ENCODE measurements around the gene COL10A1.

The COL10A1 gene

DNA sequence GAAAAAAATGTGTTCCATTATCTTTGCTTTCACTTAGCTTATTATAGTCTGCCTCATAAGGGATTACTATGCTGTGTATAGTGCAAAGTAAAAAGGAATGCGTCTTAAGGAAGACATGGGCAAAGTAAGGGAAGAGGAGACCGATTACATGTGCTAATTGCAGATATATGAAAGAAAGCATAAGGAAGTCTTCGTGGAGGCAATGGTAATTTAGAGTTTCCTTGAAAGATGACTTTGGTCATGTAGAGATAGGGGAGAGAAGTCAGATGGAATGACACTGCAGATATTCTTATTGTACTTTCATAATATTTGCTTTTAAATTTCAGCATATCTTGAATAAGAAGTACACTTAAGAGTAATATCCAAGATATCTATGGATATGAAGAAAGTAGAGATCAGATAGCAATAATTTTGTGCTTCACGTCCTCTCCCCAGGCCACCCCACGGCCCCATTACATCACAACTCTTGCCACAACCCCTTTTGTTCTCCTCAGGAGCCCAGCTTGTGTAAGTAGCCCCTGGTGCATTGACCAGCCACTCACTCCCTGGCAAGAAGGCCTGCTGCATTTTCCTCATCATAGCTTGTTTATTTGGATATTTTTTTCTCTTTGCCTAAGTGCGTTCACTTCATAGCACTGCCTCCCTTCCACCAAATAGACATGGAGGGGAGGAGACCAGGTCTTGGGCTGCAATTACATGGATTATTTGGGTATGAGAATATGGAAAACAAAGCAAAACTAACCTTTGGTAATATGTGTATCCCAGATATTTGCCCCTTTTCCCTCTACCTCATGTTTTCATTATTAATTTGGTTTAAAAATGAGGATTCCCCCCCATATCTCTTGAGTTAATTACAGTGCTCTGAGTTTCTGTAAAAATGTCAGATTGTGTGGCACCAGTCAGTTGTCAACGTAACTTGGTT lies 30.7 kb upstream of the COL10A1 start:
- H3K9ac ChIP-seq (ENCODE audit: low read depth, low read length): no peak overlapping the region

DNA sequence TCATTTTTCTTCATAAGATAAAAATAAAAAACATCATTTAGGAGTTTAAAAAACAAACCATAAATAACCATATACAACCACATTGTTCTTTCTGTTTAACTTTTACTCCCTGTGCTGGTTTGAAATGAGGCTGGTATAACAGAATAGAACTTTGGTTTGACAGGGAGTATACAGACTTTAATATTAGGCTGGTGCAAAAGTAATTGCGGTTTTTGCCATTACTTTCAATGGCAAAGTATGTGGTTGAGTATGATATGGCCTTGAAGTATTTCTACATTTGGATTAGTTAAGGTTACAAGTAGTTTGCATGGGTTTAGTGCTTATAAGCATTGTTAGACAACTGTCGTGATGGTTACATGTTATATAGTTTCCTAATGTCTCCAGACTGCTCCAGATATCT lies 29.0 kb upstream of the COL10A1 start:
- Histone ChIP-seq H3K9me3 (ENCODE audit: control insufficient read depth, insufficient read depth, low read length) (no peaks in the 10 kb centered on the region), H3K27me3 (ENCODE audit: control insufficient read depth, insufficient read depth, low read length) (no peaks in the 10 kb centered on the region), H3K4me1 (ENCODE audit: control insufficient read depth, insufficient read depth, low read length) (peaks cover 24% of the 10 kb centered on the region), H3K36me3 (ENCODE audit: control insufficient read depth, insufficient read depth, low read length) (no peaks in the 10 kb centered on the region), H3K27ac (ENCODE audit: low read depth, low read length) (no peak overlapping the region), H3K4me3 (ENCODE audit: low read depth, low read length) (no peak overlapping the region), H3K9ac (ENCODE audit: low read depth, low read length) (no peak overlapping the region)

More for the DNA sequence above, 30.7 kb upstream of the COL10A1 start:
- H3K27me3 ChIP-seq (ENCODE audit: control insufficient read depth, insufficient read depth, low read length): no peaks in the 10 kb centered on the region
- no peaks in the 10 kb centered on the region for H3K36me3 ChIP-seq (ENCODE audit: control insufficient read depth, insufficient read depth, low read length)
- H3K4me3 ChIP-seq (ENCODE audit: low read depth, low read length): no peak overlapping the region
- peaks cover 24% of the 10 kb centered on the region for H3K4me1 ChIP-seq (ENCODE audit: control insufficient read depth, insufficient read depth, low read length)
- H3K27ac ChIP-seq (ENCODE audit: low read depth, low read length): no peak overlapping the region
- H3K9me3 ChIP-seq (ENCODE audit: control insufficient read depth, insufficient read depth, low read length): no peaks in the 10 kb centered on the region

DNA sequence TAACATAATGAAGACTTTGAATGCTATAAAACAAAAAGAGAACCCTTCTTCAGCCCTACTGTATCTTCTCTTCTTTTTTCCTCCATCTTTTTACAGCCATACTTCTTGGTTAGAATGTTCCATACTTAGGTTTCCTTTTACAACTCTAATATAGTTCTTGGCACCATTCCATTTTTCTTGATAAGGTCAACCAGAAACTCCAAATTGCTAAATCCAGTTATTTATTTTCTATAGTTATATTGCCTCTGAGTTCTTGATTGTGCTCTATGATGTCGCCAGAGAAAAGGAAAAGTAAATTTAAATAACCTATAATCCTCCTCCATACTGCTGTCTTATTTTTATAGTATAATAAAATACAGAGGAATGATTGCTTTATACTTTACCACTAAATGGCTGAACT lies 26.7 kb upstream of the COL10A1 start:
- Histone ChIP-seq H3K27me3 (ENCODE audit: control insufficient read depth, insufficient read depth, low read length) (no peaks in the 10 kb centered on the region), H3K4me1 (ENCODE audit: control insufficient read depth, insufficient read depth, low read length) (peaks cover 6% of the 10 kb centered on the region; the same call in 1 of the 2 replicates), H3K4me3 (ENCODE audit: low read depth, low read length) (no peak overlapping the region), H3K9ac (ENCODE audit: low read depth, low read length) (no peak overlapping the region), H3K27ac (ENCODE audit: low read depth, low read length) (peak overlapping the region; percentile 2), H3K36me3 (ENCODE audit: control insufficient read depth, insufficient read depth, low read length) (no peaks in the 10 kb centered on the region), H3K9me3 (ENCODE audit: control insufficient read depth, insufficient read depth, low read length) (no peaks in the 10 kb centered on the region)

DNA sequence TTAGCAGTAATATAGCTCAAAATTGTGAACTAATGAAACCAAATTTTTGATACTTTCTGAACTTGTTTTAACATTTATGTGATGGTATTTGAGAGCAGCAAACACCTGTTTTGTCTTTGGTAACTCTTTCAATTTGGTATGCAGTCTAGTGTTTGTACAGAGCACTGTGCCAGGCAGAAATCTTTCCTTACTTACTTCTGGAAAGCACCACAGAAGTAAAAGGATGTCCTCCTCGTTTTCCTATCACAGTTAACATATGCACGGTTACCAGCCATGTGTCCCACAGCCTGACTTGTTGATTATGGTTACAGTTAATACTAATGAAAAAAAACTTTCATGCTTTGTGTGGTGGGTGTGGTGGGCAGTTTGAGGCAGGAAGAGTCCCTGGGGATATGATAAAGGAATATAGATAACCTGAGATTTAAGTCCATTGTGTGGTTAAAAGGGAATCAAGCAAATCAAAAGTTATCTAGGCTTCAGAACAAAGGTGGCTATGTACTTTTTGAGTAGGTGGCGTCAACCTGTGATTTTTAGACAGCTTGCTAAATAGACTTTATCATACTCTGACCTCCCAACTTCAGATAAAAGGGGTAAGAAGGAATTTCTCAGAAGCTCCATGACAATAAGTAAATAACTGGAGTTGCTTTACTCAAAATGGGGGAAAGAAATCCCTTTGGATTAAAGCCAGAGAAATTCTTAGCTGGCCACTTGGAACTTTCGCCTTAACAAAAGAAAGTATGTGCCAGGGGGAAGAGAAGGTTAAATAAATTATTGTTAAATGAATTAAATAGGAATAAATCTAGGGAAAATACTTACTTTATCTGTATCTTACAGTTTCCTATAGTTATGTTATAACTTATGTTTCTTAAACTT lies 20.1 kb upstream of the COL10A1 start:
- Histone ChIP-seq H3K4me1 (ENCODE audit: control insufficient read depth, insufficient read depth, low read length) (no peaks in the 10 kb centered on the region; the same call in 1 of the 2 replicates), H3K9me3 (ENCODE audit: control insufficient read depth, insufficient read depth, low read length) (no peaks in the 10 kb centered on the region), H3K27me3 (ENCODE audit: control insufficient read depth, insufficient read depth, low read length) (no peaks in the 10 kb centered on the region), H3K4me3 (ENCODE audit: low read depth, low read length) (no peak overlapping the region), H3K27ac (ENCODE audit: low read depth, low read length) (peak overlapping the region; percentile 46), H3K9ac (ENCODE audit: low read depth, low read length) (no peak overlapping the region), H3K36me3 (ENCODE audit: control insufficient read depth, insufficient read depth, low read length) (no peaks in the 10 kb centered on the region)

DNA sequence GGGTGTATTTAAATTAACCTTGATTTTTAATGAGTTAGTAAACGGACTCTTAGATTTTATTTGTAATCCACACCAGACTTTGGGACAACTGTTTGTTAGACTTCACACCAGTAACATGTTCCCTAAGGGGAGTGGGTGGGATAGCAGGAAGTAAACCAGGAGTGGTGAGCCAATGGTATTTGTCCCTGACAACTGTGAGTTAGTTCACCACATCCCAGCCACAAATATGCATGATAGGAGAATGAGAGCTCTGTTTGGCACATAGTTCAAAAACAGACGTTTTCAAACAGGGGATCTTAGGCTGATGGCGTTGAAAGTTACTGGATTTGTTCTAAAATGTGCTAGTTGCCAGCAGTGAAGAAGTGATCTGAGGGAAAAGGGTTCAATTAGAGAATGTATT lies 18.7 kb upstream of the COL10A1 start:
- no peak overlapping the region for H3K9ac ChIP-seq (ENCODE audit: low read depth, low read length)
- H3K36me3 ChIP-seq (ENCODE audit: control insufficient read depth, insufficient read depth, low read length): no peaks in the 10 kb centered on the region
- no peak overlapping the region for H3K4me3 ChIP-seq (ENCODE audit: low read depth, low read length)
- no peaks in the 10 kb centered on the region for H3K9me3 ChIP-seq (ENCODE audit: control insufficient read depth, insufficient read depth, low read length)
- peaks cover 2% of the 10 kb centered on the region; the same call in 1 of the 2 replicates for H3K4me1 ChIP-seq (ENCODE audit: control insufficient read depth, insufficient read depth, low read length)
- H3K27me3 ChIP-seq (ENCODE audit: control insufficient read depth, insufficient read depth, low read length): no peaks in the 10 kb centered on the region
- peak overlapping the region; percentile 1 for H3K27ac ChIP-seq (ENCODE audit: low read depth, low read length)

DNA sequence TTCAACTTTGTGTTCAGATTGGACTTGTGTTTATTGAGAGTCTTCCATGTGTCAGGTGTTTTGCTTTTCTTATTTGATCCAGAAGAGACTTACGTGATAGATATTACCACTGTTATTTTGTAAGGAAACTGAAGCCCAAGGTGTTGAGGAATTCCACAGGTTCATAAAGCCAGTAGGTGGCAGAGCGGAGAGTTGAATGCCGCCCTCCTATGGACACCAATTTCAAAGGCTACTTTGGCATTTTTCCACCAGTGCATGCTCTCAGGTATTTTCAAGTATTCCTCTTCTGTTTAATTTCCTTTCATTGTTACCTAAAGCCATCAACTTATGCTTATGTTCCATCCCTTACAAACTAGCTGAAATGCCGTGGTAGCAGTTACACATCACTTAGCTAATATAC lies 14.0 kb upstream of the COL10A1 start:
- H3K27ac ChIP-seq (ENCODE audit: low read depth, low read length): no peak overlapping the region
- no peaks in the 10 kb centered on the region for H3K27me3 ChIP-seq (ENCODE audit: control insufficient read depth, insufficient read depth, low read length)
- no peaks in the 10 kb centered on the region for H3K9me3 ChIP-seq (ENCODE audit: control insufficient read depth, insufficient read depth, low read length)
- no peak overlapping the region for H3K9ac ChIP-seq (ENCODE audit: low read depth, low read length)
- peaks cover 3% of the 10 kb centered on the region; the same call in 1 of the 2 replicates for H3K4me1 ChIP-seq (ENCODE audit: control insufficient read depth, insufficient read depth, low read length)
- no peak overlapping the region for H3K4me3 ChIP-seq (ENCODE audit: low read depth, low read length)
- no peaks in the 10 kb centered on the region for H3K36me3 ChIP-seq (ENCODE audit: control insufficient read depth, insufficient read depth, low read length)

DNA sequence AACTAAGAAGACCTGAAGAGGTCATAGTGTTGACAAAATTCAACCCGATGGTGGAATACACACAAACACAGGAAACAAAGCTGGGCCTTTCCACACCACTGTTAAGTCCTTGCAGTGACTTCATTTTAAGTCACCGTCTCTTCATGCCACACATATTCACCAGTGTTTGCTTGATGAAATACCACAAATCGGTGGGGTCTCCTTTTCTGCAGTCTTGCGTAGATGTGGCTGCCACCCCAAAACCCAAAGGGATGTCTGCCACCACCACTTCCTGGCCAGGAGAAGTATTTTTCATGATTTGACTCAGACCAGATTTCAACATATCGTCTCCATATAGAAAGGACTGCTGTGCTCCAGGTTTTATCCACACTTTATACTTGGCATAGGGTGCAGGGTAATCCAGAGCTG lies 11.0 kb upstream of the COL10A1 start:
- H3K4me1 ChIP-seq (ENCODE audit: control insufficient read depth, insufficient read depth, low read length): peaks cover 25% of the 10 kb centered on the region
- no peaks in the 10 kb centered on the region for H3K36me3 ChIP-seq (ENCODE audit: control insufficient read depth, insufficient read depth, low read length)
- no peak overlapping the region for H3K4me3 ChIP-seq (ENCODE audit: low read depth, low read length)
- no peaks in the 10 kb centered on the region for H3K9me3 ChIP-seq (ENCODE audit: control insufficient read depth, insufficient read depth, low read length)
- H3K9ac ChIP-seq (ENCODE audit: low read depth, low read length): no peak overlapping the region
- no peak overlapping the region for H3K27ac ChIP-seq (ENCODE audit: low read depth, low read length)
- no peaks in the 10 kb centered on the region for H3K27me3 ChIP-seq (ENCODE audit: control insufficient read depth, insufficient read depth, low read length)

DNA sequence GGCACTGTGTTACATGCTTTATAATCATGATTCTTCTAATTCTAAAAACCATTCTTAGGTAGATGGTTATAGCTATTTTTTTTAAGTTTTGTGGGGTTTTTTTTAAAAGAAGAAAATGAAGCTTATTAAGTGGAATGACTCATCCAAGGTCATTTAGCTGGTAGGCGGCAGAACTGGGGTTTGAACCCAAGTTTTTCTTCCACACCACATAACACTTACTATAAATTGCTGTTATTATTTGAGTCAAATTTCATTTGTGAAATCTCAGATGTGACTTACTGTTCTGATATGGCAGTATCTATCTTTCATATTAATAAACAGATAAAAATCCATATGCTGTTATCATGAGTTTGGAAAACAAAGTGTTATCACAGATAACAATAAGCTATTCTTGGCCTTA lies 10.4 kb upstream of the COL10A1 start:
- Histone ChIP-seq H3K27ac (ENCODE audit: low read depth, low read length) (no peak overlapping the region), H3K4me3 (ENCODE audit: low read depth, low read length) (no peak overlapping the region)

DNA sequence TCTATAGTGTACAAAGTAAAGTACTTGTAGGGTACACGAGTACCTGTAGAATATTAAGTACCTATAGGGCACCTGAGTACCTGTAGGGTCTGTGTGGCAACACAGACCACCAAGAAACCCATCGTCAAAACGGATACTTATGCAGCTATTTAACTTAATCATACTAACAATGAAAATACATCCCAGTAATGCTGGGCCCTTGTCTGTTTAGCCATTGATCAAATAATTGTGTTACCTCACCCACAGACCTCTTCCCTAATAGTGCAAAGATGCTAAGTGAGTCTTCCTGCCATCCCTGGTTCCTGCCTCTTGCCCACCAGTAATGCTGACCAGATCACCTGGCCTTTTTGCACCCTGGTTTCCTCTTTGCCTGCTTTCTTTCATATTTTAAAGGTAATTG lies 7.5 kb upstream of the COL10A1 start:
- no peaks in the 10 kb centered on the region for H3K36me3 ChIP-seq (ENCODE audit: control insufficient read depth, insufficient read depth, low read length)
- H3K9ac ChIP-seq (ENCODE audit: low read depth, low read length): no peak overlapping the region
- no peaks in the 10 kb centered on the region for H3K9me3 ChIP-seq (ENCODE audit: control insufficient read depth, insufficient read depth, low read length)
- H3K27ac ChIP-seq (ENCODE audit: low read depth, low read length): no peak overlapping the region
- peaks cover 21% of the 10 kb centered on the region for H3K4me1 ChIP-seq (ENCODE audit: control insufficient read depth, insufficient read depth, low read length)
- no peaks in the 10 kb centered on the region for H3K27me3 ChIP-seq (ENCODE audit: control insufficient read depth, insufficient read depth, low read length)
- no peak overlapping the region; the same call in 1 of the 2 replicates for H3K4me3 ChIP-seq (ENCODE audit: low read depth, low read length)

More for the DNA sequence above, 10.4 kb upstream of the COL10A1 start:
- no peak overlapping the region for H3K9ac ChIP-seq (ENCODE audit: low read depth, low read length)
- peaks cover 25% of the 10 kb centered on the region for H3K4me1 ChIP-seq (ENCODE audit: control insufficient read depth, insufficient read depth, low read length)
- no peaks in the 10 kb centered on the region for H3K36me3 ChIP-seq (ENCODE audit: control insufficient read depth, insufficient read depth, low read length)
- no peaks in the 10 kb centered on the region for H3K9me3 ChIP-seq (ENCODE audit: control insufficient read depth, insufficient read depth, low read length)
- H3K27me3 ChIP-seq (ENCODE audit: control insufficient read depth, insufficient read depth, low read length): no peaks in the 10 kb centered on the region

DNA sequence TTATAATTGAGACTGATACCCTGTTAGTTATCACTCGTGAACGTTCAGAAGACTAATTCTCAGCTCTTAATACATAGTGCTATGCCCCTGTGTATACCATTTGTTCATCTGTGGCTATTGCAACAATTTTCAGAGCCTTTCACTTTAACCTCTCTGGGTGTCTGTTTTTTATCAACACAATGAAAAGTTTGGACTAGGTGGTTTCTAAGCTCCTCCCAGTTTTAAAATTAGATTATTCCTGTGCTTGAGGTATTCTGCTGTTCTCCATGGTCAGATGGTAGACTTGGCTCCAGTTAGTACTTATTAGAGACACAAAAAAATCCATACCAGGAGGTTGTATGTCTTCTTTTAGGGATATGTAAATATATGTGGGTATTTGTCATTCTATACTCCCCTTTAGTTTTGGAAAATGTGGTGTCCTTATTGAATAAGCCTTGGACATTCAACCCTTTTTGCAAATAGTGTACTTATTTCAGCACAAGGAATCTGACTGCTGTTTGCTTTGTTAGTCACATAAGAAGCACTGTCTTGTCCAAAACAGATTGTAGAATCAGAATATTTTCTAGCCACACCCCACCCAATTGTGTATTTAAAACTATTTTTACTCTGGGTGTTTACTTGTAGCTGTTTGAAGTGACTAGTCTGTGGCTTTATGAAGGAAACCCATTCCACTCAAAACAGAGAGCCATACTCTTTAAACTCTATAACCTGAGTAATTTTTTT lies 2.0 kb upstream of the COL10A1 start:
- Histone ChIP-seq H3K36me3 (ENCODE audit: control insufficient read depth, insufficient read depth, low read length) (no peaks in the 10 kb centered on the region), H3K9me3 (ENCODE audit: control insufficient read depth, insufficient read depth, low read length) (no peaks in the 10 kb centered on the region), H3K27ac (ENCODE audit: low read depth, low read length) (no peak overlapping the region), H3K4me1 (ENCODE audit: control insufficient read depth, insufficient read depth, low read length) (peaks cover 5% of the 10 kb centered on the region), H3K27me3 (ENCODE audit: control insufficient read depth, insufficient read depth, low read length) (no peaks in the 10 kb centered on the region), H3K9ac (ENCODE audit: low read depth, low read length) (no peak overlapping the region), H3K4me3 (ENCODE audit: low read depth, low read length) (no peak overlapping the region)

Data from HUES48 (cell line).